Stimulated activated CD4-positive, alpha-beta T cell treated with anti-CD3 and anti-CD28 coated beads, Interleukin-4, amount 100 ng/mL, for 48 hours (primary cell): ENCODE measurements around the gene PTH2.

Experiments
- DNase-seq, 2 donors: peaks; one replicate each; pipeline ENCODE4 v3.0.0-alpha.2; 2020; ENCODE audit warnings: low read depth in 2 of 2

PTH2 gene

GRCh38 chr19:49430678-49431329 lies 7.6 kb upstream of the PTH2 start:
- no peak for DNase-seq

GRCh38 chr19:49430172-49430677 lies 7.0 kb upstream of the PTH2 start:
- DNase-seq: no peak

- DNase-seq: no peak
Measured at GRCh38 chr19:49428547-49429451, 5.6 kb upstream of the PTH2 start.

- DNase-seq: no peak
Measured at GRCh38 chr19:49427855-49428546, 4.8 kb upstream of the PTH2 start.

- no peak for DNase-seq
Measured at GRCh38 chr19:49427339-49427738, 4.1 kb upstream of the PTH2 start.

GRCh38 chr19:49425922-49426592 lies 2.8 kb upstream of the PTH2 start:
- DNase-seq: peak in 1 of 2 donors; percentile 42

- no peak for DNase-seq
Measured at GRCh38 chr19:49425178-49425577, 1.9 kb upstream of the PTH2 start, which contains the start of gene GFY. GFY (plus strand) TSS chr19:49425388; CDS start chr19:49426431, 1,043 bp downstream.

- no peak for DNase-seq
Measured at GRCh38 chr19:49423985-49424303, 703 bp upstream of the PTH2 start.

- DNase-seq: peak; percentile 41 to 53
Measured at GRCh38 chr19:49422407-49423070, 702 bp downstream of the PTH2 start.

- DNase-seq: no peak
Measured at GRCh38 chr19:49421878-49422202, 1.4 kb downstream of the PTH2 start.

GRCh38 chr19:49421039-49421877 lies 2.0 kb downstream of the PTH2 start:
- peak; percentile 41 to 47 for DNase-seq

GRCh38 chr19:49420227-49420626 lies 3.0 kb downstream of the PTH2 start:
- DNase-seq: no peak

- DNase-seq: no peak
Measured at GRCh38 chr19:49419173-49419572, 4.1 kb downstream of the PTH2 start.

- no peak for DNase-seq
Measured at GRCh38 chr19:49418511-49418910, 4.7 kb downstream of the PTH2 start.

GRCh38 chr19:49417088-49417487 lies 6.2 kb downstream of the PTH2 start:
- DNase-seq: no peak

- no peak for DNase-seq
Measured at GRCh38 chr19:49415810-49416200, 7.4 kb downstream of the PTH2 start.

- DNase-seq: no peak
Measured at GRCh38 chr19:49415102-49415809, 8.0 kb downstream of the PTH2 start.

- DNase-seq: no peak
Measured at GRCh38 chr19:49414256-49414655, 9.0 kb downstream of the PTH2 start.

- no peak for DNase-seq
Measured at GRCh38 chr19:49413348-49413747, 9.9 kb downstream of the PTH2 start.
